Hippocampal formation (tissue), 2 donors: ENCODE data around the gene SLC4A2.

Experiments
- DNase-seq, 2 donors: peaks; one replicate each; lab custom pipeline; 2025; lab: John Stamatoyannopoulos, UW

Gene SLC4A2

DNA sequence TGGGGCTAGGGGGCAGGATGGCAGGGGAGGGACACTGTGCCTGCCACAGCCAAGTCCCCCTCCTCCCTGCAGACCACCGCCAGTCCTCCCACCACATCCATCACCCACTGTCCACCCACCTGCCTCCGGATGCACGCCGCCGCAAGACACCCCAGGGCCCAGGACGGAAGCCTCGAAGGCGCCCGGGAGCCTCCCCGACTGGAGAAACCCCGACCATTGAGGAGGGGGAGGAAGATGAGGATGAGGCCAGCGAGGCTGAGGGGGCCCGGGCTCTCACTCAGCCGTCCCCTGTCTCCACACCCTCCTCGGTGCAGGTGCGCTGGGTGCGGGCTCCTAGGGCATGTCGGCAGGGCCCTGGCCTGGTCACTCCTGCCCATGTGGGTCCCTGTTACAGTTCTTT, 5.1 kb downstream of the SLC4A2 start:
- no peak for DNase-seq

DNA sequence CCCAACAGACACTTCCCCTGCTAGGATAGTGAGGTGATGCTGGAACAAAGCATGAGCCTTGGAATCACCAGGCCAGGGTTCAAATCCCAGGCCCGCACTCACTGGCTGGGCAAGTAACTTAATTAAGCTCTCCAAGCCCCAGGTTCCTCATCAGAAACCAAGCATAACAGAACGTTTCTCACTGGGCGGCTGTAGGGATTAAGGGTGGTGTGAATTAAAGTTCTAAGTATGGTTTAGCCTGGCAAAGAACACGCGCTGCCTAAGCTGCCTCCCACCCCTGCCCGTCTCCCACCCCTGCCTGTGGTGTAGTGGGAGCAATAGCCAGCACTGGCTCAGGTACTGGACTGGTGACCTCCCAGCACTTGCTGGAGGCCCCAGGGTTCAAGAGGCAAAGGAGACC, 5.6 kb downstream of the SLC4A2 start:
- DNase-seq: no peak

DNA sequence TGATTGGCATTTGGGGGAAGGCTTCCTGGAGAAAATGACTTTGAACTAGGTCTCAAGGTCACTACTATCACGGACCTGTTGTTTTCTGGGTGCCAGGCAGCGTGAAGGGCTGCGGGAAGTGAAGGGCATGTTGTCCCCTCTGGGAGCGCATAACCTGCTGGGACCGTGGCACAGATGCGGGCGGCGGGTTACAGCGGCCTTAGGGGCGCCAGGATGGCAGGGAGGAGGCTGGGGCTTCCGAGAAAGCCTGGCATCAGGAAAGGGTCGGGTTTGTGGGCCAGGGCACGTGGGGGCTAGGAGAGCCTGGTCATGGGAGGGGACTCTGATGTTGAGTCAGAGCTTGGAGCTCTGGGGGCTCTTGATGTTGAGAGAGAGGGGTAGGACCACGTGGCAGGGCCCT, 6.1 kb downstream of the SLC4A2 start:
- no peak for DNase-seq

DNA sequence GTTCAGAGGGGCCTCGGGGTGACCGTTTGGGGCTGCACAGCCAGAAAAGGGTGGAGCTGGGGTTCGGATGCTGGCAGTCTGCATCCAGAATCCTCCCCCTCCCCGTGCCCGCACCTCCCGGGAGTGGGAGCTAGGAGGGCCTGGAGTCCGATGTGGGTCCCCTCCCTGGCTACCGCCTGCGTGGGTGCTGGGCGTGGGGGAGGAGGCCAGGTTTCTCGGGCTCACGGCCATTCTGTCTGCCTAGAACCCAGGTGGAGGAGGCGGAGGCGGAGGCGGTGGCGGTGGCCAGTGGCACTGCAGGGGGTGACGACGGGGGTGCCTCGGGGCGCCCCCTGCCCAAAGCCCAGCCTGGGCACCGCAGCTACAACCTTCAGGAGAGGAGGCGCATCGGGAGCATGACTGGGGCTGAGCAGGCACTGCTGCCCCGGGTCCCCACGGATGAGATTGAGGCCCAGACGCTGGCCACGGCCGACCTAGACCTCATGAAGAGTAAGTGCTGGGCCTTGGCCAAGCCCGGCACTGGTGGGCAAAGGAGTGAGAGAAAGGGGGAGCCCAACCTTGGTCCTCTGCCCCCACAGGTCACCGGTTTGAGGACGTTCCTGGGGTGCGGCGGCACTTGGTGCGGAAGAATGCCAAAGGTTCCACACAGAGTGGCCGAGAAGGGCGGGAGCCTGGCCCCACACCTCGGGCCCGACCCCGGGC, 7.0 kb downstream of the SLC4A2 start:
- DNase-seq: no peak

DNA sequence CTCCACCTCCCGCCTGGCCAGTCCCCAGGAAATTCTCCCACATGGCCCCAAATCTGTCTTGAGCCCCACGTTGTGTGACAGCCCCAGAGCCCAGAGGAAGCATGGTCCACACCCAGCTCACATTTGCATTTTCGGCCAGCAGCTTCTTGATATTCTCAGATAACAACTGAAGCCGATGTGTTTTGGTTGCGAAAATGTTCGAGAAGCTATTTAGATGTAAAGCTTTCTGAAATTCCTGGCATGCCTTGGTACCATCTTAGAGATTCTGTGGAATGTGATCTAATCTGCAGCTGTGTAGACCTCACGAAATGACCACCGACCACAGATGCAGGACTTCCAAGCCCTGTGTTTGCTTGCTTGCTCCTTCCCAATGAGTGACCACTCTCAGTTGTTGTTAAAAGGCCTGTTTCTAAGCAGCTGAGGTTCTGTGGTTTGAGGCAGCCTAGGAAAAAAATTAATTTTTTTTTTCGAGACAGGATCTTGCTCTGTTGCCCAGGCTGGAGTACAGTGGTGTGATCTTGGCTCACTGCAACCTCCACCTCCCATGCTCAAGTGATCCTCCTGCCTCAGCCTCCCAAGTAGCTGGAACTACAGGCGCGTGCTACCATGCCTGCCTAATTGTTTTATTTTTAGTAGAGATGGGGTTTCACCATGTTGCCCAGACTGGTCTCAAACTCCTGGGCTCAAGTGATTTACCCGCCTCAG, 8.8 kb downstream of the SLC4A2 start:
- no peak for DNase-seq

DNA sequence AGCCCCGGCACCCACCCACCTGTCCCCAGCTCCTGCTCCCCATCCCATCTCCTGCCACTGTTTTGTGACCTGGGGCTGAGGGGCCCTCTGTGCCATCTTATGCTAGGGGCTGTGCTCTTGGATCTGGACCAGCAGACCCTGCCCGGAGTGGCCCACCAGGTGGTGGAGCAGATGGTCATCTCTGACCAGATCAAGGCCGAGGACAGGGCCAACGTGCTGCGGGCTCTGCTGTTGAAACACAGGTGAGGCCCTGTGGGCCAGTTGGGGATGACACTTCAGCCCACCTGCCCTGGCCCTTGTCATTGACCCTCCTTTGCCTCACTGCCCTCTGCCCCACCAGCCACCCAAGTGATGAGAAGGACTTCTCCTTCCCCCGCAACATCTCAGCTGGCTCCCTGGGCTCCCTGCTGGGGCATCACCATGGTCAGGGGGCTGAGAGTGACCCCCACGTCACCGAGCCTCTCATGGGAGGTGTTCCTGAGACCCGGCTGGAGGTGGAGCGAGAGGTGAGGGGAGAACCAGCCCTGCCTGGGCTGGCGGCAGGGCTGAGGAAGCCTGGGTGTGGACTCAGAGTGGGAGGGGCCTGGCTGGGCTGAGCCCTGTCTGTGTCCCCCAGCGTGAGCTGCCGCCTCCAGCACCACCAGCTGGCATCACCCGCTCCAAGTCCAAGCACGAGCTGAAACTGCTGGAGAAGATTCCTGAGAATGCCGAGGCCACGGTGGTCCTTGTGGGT, 10.6 kb downstream of the SLC4A2 start:
- DNase-seq: no peak

DNA sequence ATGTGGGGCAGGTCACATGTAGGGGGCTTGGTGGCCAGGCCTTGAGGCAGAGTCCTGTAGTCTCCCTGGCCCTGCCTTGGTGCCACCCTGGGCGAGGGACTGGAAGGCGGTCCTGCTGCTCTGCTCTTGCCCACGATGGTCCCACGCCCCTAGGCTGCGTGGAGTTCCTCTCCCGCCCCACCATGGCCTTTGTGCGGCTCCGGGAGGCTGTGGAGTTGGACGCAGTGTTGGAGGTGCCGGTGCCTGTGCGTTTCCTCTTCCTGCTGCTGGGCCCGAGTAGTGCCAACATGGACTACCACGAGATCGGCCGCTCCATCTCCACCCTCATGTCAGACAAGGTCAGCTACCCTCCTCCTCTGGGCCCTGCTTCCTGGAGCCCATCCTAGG, 11.2 kb downstream of the SLC4A2 start:
- DNase-seq: no peak

DNA sequence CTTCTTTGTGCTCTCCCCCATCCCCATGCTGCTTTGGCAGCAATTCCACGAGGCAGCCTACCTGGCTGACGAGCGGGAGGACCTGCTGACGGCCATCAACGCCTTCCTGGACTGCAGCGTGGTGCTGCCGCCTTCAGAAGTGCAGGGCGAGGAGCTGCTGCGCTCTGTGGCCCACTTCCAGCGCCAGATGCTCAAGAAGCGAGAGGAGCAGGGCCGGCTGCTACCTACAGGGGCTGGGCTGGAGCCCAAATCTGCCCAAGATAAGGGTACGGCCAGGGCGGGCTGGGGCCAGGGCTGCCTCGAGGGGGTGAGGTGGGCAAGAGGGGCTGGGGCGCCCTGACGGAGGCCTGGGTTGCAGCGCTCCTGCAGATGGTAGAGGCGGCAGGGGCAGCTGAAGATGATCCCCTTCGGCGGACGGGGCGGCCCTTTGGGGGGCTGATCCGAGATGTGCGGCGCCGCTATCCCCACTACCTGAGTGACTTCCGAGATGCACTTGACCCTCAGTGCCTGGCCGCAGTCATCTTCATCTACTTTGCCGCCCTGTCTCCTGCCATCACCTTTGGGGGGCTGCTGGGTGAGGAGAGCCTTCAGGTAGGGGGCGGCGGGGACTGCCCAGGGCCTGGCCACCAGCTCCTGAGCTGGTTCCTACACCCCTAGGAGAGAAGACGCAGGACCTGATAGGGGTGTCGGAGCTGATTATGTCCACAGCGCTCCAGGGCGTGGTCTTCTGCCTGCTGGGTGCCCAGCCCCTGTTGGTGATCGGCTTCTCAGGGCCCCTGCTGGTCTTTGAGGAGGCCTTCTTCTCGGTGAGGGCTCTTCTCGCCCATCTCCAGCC, 11.9 kb downstream of the SLC4A2 start:
- no peak for DNase-seq

DNA sequence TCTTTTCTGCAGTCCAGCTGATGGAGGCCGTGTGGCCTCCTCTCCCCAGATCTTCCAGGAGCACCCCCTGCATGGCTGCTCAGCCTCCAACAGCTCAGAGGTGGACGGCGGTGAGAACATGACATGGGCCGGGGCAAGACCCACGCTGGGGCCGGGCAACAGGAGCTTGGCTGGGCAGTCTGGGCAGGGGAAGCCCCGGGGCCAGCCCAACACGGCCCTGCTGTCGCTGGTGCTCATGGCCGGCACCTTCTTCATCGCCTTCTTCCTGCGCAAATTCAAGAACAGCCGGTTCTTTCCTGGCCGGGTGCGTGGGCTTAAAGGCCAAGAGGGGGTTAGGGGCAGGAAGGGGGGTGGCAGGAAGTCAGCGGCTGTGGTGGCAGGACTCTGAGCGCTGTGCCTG, 14.6 kb downstream of the SLC4A2 start:
- no peak for DNase-seq

DNA sequence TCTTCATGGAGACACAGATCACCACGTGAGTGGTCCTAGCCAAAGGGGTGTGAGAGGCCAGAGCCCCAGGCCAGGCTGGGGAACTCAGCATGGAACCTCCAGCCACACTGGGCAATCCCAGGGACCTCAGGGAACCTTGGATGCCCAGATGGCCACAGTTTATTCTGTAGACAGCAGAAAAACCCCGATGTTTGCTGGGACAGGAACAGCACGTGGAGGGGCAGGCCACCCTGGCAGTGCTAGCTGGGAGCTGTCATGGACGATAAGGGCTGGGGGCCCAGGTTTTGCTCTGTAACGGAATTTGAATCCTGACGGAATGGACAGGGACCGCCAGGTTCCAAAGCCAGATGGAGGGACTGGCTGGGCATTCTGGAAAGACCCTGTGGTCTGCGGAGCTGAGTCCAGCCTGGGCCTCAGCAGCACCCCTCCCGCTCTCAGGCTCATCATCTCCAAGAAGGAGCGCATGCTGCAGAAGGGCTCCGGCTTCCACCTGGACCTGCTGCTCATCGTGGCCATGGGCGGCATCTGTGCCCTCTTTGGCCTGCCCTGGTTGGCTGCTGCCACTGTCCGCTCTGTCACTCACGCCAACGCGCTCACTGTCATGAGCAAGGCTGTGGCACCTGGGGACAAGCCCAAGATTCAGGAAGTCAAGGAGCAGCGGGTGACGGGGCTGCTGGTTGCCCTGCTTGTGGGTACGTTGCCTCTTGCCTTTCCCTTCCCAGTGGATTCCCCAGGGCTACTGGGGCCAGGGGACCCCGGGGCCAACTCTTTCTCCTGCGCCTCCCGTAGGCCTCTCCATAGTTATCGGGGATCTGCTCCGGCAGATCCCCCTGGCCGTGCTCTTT, 15.7 kb downstream of the SLC4A2 start:
- DNase-seq: no peak

DNA sequence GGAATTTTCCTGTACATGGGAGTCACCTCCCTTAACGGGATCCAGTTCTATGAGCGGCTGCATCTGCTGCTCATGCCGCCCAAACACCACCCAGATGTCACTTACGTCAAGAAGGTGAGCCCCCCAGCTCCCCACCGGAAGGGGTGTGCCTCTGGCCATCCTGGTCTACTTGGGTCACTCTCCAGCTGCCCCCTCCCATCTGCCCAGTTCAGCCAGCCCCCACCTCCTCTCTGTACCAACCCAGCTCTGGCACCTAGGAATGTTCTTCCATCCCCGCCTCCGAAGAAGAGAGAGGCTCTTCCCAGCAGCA, 16.2 kb downstream of the SLC4A2 start:
- DNase-seq: no peak

DNA sequence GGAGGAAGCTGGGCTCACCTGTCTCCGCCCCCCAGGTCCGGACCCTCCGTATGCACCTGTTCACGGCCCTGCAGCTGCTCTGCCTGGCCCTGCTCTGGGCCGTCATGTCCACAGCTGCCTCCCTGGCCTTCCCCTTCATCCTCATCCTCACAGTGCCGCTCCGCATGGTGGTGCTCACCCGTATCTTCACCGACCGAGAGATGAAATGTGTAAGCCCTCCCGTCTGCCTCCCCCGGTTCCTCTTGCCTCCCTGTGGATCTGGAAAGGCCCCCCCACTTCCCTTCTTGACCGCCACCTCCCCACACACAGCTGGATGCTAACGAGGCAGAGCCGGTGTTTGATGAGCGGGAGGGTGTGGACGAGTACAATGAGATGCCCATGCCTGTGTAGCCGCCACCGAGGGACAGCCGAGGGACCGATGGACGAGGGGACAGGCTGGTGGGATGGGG, 16.6 kb downstream of the SLC4A2 start:
- DNase-seq: no peak

DNA sequence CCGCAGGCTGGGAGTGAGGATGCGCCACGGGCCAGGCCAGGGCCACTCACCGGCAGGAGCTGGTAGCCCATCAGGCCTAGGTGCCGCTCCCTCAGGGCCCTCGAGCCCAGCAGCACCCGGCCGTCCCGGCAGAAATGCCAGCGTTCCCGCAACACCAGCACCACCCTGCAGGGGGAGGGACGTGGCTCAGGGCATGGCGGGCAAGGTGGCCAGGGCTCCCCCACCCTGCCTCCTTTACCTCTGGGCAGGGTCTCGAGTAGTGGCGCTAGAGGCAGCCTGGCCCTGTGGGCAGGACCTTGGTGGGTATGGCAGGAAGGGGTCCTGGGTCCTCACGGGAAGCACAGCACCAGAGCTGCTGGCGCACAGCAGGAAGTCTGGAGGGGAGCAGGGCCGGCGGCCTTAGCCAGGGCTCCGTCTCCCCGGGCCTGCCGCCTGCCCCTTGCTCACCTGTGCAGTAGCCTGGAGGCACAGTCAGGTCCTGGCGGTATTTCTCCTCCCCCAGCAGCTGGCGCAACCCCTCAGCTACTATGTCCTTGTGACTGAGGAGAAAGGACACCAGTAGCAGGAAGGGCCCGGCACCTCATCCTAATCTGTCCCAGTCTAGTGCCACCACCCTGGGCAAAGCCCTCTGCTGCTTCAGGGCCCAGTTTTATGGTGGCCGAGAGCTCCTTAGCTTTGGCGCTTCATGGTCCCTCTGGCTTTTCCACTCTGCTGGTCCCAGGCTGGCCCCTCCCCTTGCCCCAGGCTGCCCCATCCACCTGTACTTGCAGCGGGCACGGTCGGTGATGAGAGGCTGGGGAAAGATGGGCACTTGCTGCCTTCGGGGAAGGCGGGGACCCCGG, 17.7 kb downstream of the SLC4A2 start:
- no peak for DNase-seq

DNA sequence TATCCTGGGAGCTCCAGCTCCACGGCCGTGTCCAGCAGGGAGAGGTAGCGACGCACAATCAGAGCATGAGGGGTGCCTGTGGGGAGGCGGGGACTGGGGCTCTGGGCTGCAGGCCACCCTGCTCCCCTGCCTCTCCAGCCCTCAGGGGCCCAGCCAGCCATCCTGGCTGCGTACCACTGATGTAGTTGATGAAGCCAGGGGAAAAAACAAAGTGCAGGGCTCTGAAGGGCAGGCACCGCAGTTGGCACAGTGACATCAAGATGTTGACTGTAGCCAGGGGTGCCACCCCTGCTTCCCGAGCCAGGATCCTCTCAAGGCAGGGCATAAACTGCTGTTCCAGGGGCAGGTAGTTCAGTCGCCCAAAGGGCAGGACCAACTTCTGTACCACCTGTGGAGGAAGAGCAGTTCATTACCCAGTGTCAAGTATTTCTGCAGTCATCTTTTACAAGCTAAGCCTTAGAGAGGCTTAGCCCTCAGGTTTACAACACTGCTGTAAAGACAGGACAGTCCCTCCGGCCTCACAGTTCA, 18.4 kb downstream of the SLC4A2 start:
- no peak for DNase-seq

DNA sequence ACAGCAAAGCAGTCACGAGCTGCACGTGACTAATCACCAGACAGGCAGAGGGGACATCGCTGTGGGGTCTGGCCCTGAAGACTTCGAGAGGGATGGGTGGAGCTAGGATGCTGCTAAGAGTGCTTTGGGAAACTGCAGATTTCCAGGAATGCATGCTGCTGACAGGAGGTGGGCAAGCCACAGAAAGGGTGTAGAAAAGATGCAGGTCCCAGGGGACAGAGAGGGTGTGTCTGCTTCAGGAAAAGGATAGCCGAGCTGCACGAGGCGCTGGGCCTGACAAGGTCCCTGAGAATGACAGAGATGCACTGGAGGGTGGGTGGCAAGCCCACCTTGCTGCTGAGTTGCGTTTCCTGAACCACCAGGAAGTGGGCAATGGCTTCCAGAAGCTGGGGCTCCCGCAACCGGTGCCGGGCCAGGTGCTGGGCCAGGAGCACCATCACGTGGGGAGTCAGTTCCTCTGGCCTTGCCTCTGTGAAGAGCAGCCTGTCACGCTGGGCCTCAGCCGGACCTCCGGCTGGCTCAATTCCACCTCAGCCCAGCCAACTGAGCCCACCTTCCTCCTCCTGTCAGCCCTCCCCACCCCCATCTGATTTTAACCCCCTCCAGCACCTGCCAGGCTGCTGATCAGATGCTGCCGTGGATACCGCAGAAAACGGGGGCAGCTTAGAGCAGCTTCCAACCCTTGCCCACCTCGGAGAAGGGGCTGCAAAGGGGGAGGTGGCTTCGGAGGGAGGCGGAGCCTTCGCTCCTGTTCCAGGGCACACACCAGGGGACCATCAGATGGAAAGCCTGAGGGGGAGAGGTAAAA, 19.0 kb downstream of the SLC4A2 start:
- no peak for DNase-seq

DNA sequence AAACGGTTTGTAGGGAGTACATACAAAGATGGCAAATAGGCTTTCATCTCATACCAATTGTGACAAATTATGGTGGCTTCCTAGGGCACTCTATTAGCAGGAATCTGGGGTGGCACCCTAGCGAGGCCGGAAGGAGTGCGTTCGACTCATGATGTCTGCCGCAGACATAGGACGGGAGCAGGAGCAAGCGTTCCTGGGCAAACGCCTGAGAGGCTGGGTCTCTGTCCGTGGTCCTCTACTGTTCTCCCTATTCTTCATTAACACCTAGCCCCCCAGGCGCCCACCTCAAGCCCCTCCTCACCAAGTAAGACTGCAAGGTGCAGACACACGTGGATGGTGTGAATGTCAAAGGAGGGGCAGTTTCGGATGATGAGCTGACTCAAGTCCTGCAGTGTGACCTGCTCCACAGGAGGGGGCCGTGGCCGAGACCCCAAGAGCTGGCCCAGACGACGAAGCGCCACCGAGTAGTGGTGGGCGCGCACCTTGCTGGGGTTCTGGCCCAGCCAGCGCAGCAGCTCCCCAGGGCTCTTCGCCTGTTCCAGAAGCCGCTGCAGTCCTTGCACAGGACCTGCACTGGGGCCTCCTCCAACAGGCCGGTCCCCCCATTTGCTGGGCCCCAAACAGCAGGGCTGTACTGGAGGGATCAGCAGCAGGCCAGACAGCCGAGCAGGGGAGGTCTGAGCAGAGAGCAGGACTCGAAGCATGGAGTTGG, 20.0 kb downstream of the SLC4A2 start:
- no peak for DNase-seq

DNA sequence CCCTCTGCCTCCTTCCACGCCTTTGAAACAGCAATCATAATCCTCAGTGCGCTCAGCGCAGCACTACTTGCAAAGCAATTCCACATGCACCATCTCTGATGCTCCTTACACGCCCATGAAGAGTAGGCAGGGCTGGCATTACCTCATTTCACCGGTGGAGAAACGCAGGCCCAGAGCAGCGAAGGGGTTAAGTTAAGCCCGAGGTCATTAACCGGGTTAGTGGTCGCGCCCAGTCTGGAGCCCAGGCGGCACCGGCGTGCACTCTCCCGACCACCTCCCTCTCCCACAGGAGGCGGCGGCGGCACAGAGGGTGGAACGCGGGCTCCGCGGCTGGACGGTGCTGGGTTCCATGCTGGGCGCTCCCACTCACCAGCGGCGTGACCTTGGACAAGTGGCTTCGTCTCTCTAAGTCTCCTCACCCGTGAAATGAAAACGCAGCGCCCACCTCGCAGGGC, 20.7 kb downstream of the SLC4A2 start:
- DNase-seq: no peak

DNA sequence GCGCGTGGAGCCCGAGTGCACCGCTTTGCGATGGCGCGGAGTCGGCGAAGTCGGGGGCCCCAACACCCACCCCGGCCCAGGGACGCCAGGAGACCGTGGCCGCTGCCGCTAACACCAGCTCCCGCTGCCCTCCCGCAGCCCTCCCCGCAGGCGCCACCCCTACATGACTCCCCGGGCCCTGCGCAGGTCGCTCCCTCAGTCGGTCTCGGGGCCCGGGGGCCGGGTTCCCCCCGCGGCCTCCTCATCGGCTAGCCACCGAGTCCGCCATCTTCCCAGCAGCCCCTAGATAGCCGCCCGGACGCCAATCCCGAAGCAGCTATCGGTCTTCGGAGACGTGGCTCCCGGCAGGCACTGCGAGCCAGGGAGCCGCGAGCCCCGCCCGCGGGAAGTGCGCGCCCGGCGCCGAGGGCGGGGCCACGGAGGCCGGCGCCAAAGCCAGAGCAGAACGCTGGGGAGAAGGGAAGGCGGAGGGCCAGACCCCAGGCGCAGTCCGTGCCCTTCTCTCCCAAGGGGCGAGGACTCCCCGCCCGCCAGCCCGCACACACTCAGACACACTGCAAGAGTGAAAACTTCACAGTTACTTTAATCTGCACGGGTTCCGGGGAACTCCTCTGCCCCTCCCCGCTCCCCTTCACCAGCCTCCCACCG, 21.3 kb downstream of the SLC4A2 start, which contains the start of gene FASTK:
FASTK (minus strand) TSS at position 288 of the 648 bp plus-strand sequence; CDS start at position 245, 43 bp downstream.
- peak; percentile 88 to 96 for DNase-seq
